Measurements from ENCODE around the gene SYNPO. TPM values are rescaled to one million over a fixed set of nuclear protein-coding genes. Genes with fewer than 3 reads are reported as not detected.

SYNPO gene
- polyA plus RNA-seq, 6 donors from 2014 or later = 0.75 to 1.9 (median 1.4) TPM

GRCh38 chr5:150612405-150612804 lies 28.1 kb upstream of the SYNPO start:
- H3K36me3 Mint-ChIP-seq = no peaks in the 10 kb centered on the region
- no peaks in the 10 kb centered on the region for H3K9me3 Mint-ChIP-seq
- no peak overlapping the region for H3K4me3 Mint-ChIP-seq
- H3K27ac Mint-ChIP-seq = no peak overlapping the region
- no peak for DNase-seq
- peaks cover 0 to 13% (median 7%) of the 10 kb centered on the region in 3 donors for H3K27me3 Mint-ChIP-seq
- ATAC-seq (ENCODE audit: low read depth in 2 of 2) = no peak
- H3K4me1 Mint-ChIP-seq = peaks cover 0 to 4% (median 0%) of the 10 kb centered on the region in 3 donors

- Mint-ChIP-seq H3K27ac (peak overlapping the region in 1 of 6 donors; percentile 7), H3K27me3 (peaks cover 0 to 13% (median 7%) of the 10 kb centered on the region in 3 donors), H3K36me3 (no peaks in the 10 kb centered on the region), H3K4me1 (peaks cover 0 to 4% (median 0%) of the 10 kb centered on the region in 3 donors), H3K4me3 (peak overlapping the region in 1 of 8 donors; percentile 22), H3K9me3 (no peaks in the 10 kb centered on the region)
- ATAC-seq (ENCODE audit: low read depth in 2 of 2) (no peak), DNase-seq (no peak)
Observed at GRCh38 chr5:150612905-150613670, 27.4 kb upstream of the SYNPO start.

GRCh38 chr5:150613991-150614660 lies 26.3 kb upstream of the SYNPO start:
- DNase-seq = no peak

GRCh38 chr5:150614661-150615060 lies 25.8 kb upstream of the SYNPO start:
- Mint-ChIP-seq H3K27me3 (peaks cover 0 to 13% (median 7%) of the 10 kb centered on the region in 3 donors), H3K4me1 (peaks cover 0 to 4% (median 0%) of the 10 kb centered on the region in 3 donors), H3K27ac (no peak overlapping the region), H3K9me3 (no peaks in the 10 kb centered on the region), H3K36me3 (no peaks in the 10 kb centered on the region), H3K4me3 (no peak overlapping the region)
- DNase-seq = no peak
- no peak for ATAC-seq (ENCODE audit: low read depth in 2 of 2)

More at GRCh38 chr5:150613991-150614660, 26.3 kb upstream of the SYNPO start:
- Mint-ChIP-seq H3K4me1 (peaks cover 0 to 4% (median 0%) of the 10 kb centered on the region in 3 donors), H3K36me3 (no peaks in the 10 kb centered on the region), H3K4me3 (no peak overlapping the region), H3K9me3 (no peaks in the 10 kb centered on the region), H3K27me3 (peaks cover 0 to 13% (median 7%) of the 10 kb centered on the region in 3 donors), H3K27ac (no peak overlapping the region)
- no peak for ATAC-seq (ENCODE audit: low read depth in 2 of 2)

GRCh38 chr5:150615141-150615699 lies 25.2 kb upstream of the SYNPO start:
- no peak overlapping the region for H3K27ac Mint-ChIP-seq
- peaks cover 0 to 4% (median 0%) of the 10 kb centered on the region in 3 donors for H3K4me1 Mint-ChIP-seq
- H3K36me3 Mint-ChIP-seq = no peaks in the 10 kb centered on the region
- no peak for ATAC-seq (ENCODE audit: low read depth in 2 of 2)
- no peak for DNase-seq
- peaks cover 0 to 13% (median 7%) of the 10 kb centered on the region in 3 donors for H3K27me3 Mint-ChIP-seq
- no peaks in the 10 kb centered on the region for H3K9me3 Mint-ChIP-seq
- no peak overlapping the region for H3K4me3 Mint-ChIP-seq

GRCh38 chr5:150616024-150616470 lies 24.4 kb upstream of the SYNPO start:
- Mint-ChIP-seq H3K36me3 (no peaks in the 10 kb centered on the region), H3K27ac (peak overlapping the region in 2 of 6 donors; percentile 15 to 77), H3K27me3 (peaks cover 0 to 13% (median 7%) of the 10 kb centered on the region in 3 donors), H3K9me3 (no peaks in the 10 kb centered on the region), H3K4me3 (no peak overlapping the region), H3K4me1 (peaks cover 0 to 4% (median 0%) of the 10 kb centered on the region in 3 donors)
- DNase-seq (no peak), ATAC-seq (ENCODE audit: low read depth in 2 of 2) (no peak)

- H3K4me1 Mint-ChIP-seq = peaks cover 0 to 4% (median 0%) of the 10 kb centered on the region in 3 donors
- no peaks in the 10 kb centered on the region for H3K9me3 Mint-ChIP-seq
- no peak for DNase-seq
- no peaks in the 10 kb centered on the region for H3K36me3 Mint-ChIP-seq
- peak overlapping the region in 2 of 6 donors; percentile 15 to 77 for H3K27ac Mint-ChIP-seq
- no peak for ATAC-seq (ENCODE audit: low read depth in 2 of 2)
- no peak overlapping the region for H3K4me3 Mint-ChIP-seq
- peaks cover 0 to 13% (median 7%) of the 10 kb centered on the region in 3 donors for H3K27me3 Mint-ChIP-seq
Observed at GRCh38 chr5:150616506-150616905, 24.0 kb upstream of the SYNPO start.

GRCh38 chr5:150618163-150618562 lies 22.3 kb upstream of the SYNPO start:
- peaks cover 0 to 13% (median 7%) of the 10 kb centered on the region in 3 donors for H3K27me3 Mint-ChIP-seq
- no peaks in the 10 kb centered on the region for H3K9me3 Mint-ChIP-seq
- peaks cover 3 to 9% (median 4%) of the 10 kb centered on the region in 3 donors for H3K4me1 Mint-ChIP-seq
- ATAC-seq (ENCODE audit: low read depth in 2 of 2) (no peak), DNase-seq (no peak)
- H3K27ac Mint-ChIP-seq = no peak overlapping the region
- no peaks in the 10 kb centered on the region for H3K36me3 Mint-ChIP-seq
- peak overlapping the region in 1 of 8 donors; percentile 42 for H3K4me3 Mint-ChIP-seq

- DNase-seq = no peak
- peaks cover 6 to 14% (median 8%) of the 10 kb centered on the region in 3 donors for H3K4me1 Mint-ChIP-seq
Observed at GRCh38 chr5:150618588-150619281, 21.7 kb upstream of the SYNPO start.

GRCh38 chr5:150619359-150620230 lies 20.9 kb upstream of the SYNPO start:
- Mint-ChIP-seq H3K27ac (peak overlapping the region in 2 of 6 donors; percentile 11 to 54), H3K4me3 (peak overlapping the region in 2 of 8 donors; percentile 10 to 50), H3K4me1 (peaks cover 14 to 21% (median 16%) of the 10 kb centered on the region in 3 donors), H3K27me3 (peaks cover 0 to 13% (median 7%) of the 10 kb centered on the region in 3 donors), H3K9me3 (no peaks in the 10 kb centered on the region), H3K36me3 (no peaks in the 10 kb centered on the region)
- DNase-seq = no peak
- ATAC-seq (ENCODE audit: low read depth in 2 of 2) = no peak

More at GRCh38 chr5:150618588-150619281, 21.7 kb upstream of the SYNPO start:
- Mint-ChIP-seq H3K9me3 (no peaks in the 10 kb centered on the region), H3K27ac (no peak overlapping the region), H3K27me3 (peaks cover 0 to 13% (median 7%) of the 10 kb centered on the region in 3 donors), H3K36me3 (no peaks in the 10 kb centered on the region), H3K4me3 (peak overlapping the region in 1 of 8 donors; percentile 10)
- ATAC-seq (ENCODE audit: low read depth in 2 of 2) = no peak

GRCh38 chr5:150621301-150621700 lies 19.2 kb upstream of the SYNPO start:
- Mint-ChIP-seq H3K36me3 (no peaks in the 10 kb centered on the region), H3K27ac (peak overlapping the region in 1 of 6 donors; percentile 53)

GRCh38 chr5:150622157-150622556 lies 18.3 kb upstream of the SYNPO start:
- H3K4me3 Mint-ChIP-seq = peak overlapping the region in 1 of 8 donors; percentile 53
- ATAC-seq (ENCODE audit: low read depth in 2 of 2) (no peak), DNase-seq (no peak)
- H3K9me3 Mint-ChIP-seq = no peaks in the 10 kb centered on the region
- peaks cover 32 to 35% (median 34%) of the 10 kb centered on the region in 3 donors for H3K4me1 Mint-ChIP-seq
- H3K27me3 Mint-ChIP-seq = peaks cover 0 to under 1% (median 0%) of the 10 kb centered on the region in 3 donors
- no peak overlapping the region for H3K27ac Mint-ChIP-seq
- H3K36me3 Mint-ChIP-seq = no peaks in the 10 kb centered on the region

More at GRCh38 chr5:150621301-150621700, 19.2 kb upstream of the SYNPO start:
- H3K4me3 Mint-ChIP-seq = peak overlapping the region in 1 of 8 donors; percentile 49
- DNase-seq (no peak), ATAC-seq (ENCODE audit: low read depth in 2 of 2) (no peak)
- peaks cover 23 to 30% (median 25%) of the 10 kb centered on the region in 3 donors for H3K4me1 Mint-ChIP-seq
- H3K9me3 Mint-ChIP-seq = no peaks in the 10 kb centered on the region
- peaks cover 0 to 9% (median 5%) of the 10 kb centered on the region in 3 donors for H3K27me3 Mint-ChIP-seq

Data from naive B cell (primary cell).